HG03575 (cell line): ENCODE data around the gene CPO.
"Not testable (repeated sequence)": the region's sequence is repeated elsewhere in the genome, so short reads cannot be mapped to it uniquely, and the experiment has no call there.

Source experiments
- ATAC-seq: cut with Tn5 transposase; IDR thresholded peaks from one replicate; pipeline ENCODE4 v1.9.1; 2021; ENCODE audit not compliant: unreplicated experiment, insufficient number of reproducible peaks, low FRiP score; ENCODE audit errors: extremely low read depth

The CPO gene

DNA sequence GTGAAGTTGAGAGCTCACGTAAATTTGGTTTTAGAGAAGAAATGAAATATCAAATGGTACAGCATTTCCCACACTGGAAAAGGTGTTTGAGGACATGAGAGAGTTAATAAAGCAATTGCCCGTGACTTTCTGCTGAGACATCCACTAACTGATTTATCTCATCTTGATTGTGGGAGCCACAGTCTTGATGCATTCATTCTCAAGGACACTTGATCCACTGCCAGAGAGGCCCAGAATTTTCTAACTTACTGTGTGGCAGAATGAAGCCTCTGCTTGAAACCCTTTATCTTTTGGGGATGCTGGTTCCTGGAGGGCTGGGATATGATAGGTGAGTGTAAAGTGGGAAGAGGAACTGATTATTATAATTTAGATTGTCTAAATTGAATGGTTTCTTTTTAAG, at the start of gene CPO:
Gene CPO, plus strand, starts transcription at position 179 of the 400 bp plus-strand sequence. Its CDS starts 82 bp downstream, at position 261.
- ATAC-seq: no peak

GRCh38 chr2:206890179-206890578, 49.1 kb upstream of the CPO start:
- no peak for ATAC-seq

DNA sequence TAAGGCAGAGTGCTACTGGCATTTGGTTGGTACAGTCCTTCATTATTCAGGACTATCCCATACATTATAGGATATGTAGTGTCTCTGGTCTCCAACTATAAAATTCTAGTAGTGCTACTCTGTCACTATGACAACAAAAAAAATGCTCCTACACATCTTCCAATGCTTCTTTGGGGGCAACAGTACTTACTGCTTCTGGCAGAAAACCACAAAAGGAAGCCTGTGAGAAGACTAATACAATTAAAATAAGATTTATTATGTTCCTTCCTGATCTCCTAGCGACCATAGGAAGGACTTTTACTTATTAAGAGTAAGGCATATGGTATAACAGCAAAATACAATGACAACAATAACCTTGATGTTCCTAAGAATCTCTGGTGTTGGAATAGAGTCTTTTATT, 48.4 kb upstream of the CPO start:
- ATAC-seq: no peak

DNA sequence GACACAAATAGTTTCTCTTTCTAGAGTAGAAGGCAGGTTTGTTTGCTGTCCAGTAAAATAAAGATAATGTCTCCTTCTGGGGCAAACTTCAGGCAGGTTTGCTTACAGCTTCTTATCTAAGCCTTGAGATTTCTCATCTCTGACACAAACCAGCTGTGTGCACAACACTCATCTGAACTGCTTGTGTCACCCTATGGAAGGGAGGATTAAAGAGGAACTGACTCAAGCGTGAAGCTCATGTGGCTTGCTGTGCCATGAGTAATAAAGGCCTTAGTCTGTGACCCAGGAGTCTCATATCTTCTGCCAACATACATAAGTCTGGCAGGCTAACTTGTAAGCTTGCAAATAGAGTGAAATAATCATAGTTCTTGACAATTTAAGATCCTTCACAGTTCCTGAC, 24.2 kb upstream of the CPO start:
- no peak for ATAC-seq

- ATAC-seq: no peak
Measured at GRCh38 chr2:206918263-206918662, 21.1 kb upstream of the CPO start.

DNA sequence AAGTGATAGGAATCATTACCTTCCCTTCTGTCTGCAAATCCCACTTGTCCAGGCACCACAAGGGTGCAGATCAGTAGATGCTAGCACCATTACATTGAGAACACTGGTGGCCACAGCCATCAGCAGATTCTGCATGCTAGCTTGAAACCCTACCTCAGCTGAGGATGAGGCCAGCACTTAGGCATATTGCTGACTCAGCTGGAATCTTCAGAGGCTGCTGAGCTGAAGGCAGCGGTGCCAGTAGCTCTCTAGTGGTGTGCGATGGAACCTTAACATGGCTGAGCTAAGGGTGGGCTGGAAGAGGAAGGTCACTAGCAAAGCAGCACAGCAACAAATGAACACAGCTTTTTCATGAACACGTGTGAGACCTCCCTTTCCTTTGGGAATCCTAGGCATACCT, 19.0 kb upstream of the CPO start:
- ATAC-seq: no peak

- ATAC-seq: no peak
Measured at GRCh38 chr2:206920951-206921350, 18.4 kb upstream of the CPO start.

DNA sequence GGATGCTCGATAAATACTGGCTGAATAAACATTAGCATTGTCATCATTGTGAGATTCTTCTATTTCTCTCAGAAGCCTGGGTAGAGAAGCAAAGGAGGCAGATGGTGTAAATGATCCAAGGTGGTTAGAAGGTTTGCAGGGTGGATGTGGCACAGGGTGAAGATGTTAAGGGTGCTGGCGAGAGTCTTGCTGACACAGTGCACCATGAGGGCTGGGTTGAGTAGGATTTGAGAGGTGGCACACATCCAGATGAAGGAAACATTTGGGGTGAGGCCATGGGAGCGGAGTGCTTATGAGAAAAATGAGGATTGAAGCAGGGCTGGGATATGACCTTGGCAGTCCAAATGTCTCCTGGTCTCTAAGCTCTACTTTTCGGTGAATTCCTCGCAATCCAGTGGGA, 17.8 kb upstream of the CPO start:
- no peak for ATAC-seq

DNA sequence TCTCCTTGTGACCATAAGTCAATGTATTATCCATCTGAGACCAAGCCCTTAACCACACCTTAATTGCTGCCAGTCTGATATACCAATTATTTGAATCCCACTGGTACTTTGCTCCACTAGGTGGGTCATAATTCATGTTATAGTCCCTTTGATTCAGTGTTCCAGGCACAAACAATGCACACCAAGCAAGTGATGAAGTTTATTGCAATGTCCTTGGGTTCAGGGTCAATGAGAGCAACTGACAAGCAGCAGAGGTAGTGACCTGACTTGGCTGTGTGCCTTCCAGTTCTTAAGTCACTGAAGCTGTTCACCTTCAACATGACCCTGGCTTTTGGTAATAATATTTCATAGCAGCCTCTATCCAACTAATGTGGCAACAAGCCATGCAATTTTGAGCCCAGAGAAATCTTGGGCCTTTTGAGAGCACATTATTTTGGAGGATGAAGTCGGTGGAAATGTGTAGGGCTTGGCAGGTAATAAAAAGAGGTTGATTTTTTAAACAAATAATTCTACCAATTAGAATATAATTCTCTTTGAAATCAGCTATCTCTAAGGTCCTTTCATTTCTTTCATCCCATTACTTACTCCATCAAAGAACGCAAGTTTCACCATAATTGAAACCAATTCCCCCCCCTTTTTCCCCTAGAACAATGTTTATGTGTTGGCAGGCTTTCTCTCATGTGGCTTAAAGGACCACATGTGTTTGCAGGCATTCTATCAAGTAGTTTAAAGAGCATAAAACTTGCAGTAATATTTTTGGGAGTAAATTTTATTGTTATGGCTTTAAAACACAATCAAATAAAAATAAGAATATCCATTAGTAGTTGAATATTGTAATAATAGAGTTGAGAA, 3.1 kb upstream of the CPO start:
- ATAC-seq: no peak

- ATAC-seq: no peak
Measured at GRCh38 chr2:206936843-206937230, 2.5 kb upstream of the CPO start.

GRCh38 chr2:206937555-206937954, 1.8 kb upstream of the CPO start:
- peak; percentile 90 for ATAC-seq

DNA sequence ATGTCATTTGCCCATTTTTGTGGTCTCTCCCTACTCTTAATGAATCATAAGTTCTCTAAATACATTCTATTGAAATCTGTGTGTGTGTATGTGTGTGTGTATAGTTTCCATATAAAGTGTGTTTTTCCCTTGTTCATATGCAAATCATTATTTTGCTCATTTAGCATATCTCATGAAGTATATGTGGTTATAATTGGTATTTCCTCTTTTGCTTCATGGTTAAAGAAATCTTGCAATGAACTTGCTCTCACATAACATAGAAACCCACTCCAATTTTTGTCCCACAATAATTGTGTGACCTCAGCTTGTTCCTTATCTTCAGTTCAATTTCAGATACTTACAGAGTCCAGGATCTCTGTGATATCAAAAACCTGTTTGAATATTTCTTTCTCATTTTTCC, 1.2 kb downstream of the CPO start:
- ATAC-seq: no peak

- ATAC-seq: no peak
Measured at GRCh38 chr2:206942592-206943478, 3.5 kb downstream of the CPO start.

GRCh38 chr2:206953404-206953803, 14.1 kb downstream of the CPO start:
- ATAC-seq: not testable (repeated sequence)

DNA sequence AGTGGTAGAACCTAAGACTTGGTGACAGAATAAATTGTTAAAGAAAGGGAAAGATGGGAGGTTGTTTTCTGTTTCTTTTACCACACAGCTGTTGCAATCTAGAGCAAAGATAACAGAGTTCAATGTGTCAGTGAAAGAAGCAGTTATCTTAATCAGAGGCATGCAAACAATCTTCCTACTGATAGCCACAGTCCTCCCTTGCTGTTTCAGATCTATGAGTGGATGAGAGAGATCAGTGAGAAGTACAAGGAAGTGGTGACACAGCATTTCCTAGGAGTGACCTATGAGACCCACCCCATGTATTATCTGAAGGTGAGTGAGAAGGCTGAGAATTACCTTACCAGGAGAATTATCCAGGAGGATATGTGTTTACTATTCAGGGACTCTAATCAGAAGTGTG, 15.9 kb downstream of the CPO start:
- no peak for ATAC-seq

DNA sequence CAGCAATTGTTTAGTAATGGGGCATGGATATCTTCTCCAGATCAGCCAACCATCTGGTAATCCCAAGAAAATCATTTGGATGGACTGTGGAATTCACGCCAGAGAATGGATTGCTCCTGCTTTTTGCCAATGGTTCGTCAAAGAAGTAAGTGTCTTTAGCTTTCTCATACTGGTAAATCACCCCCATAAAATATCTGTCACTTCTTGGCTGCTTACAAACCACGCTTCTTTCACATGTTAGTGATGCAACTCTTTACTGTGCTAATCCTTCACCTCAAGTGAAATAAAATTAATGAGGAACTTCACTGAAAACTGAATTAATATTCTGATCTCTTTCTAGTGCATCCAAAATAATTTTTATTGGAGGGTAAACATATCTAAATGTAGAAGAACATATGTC, 18.9 kb downstream of the CPO start:
- no peak for ATAC-seq

DNA sequence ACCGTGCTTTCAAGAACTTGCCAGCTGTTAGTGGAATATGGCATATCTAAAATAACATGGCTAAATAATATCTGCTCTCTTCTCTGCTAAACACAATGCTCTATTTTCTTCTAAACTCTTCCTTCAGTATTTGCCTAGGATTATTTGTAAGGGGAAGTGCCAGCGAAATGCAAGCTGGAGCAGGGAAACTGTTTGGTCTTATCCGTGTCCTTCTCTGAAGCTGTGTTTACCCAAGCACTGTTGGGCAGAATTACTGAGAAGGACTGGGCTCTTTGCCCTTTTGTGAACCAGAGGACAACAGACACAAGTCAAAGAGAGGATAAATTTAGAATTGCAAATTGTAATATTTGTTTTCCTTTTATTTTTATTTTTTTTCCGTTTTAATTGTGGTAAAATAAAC, 23.6 kb downstream of the CPO start:
- no peak for ATAC-seq

DNA sequence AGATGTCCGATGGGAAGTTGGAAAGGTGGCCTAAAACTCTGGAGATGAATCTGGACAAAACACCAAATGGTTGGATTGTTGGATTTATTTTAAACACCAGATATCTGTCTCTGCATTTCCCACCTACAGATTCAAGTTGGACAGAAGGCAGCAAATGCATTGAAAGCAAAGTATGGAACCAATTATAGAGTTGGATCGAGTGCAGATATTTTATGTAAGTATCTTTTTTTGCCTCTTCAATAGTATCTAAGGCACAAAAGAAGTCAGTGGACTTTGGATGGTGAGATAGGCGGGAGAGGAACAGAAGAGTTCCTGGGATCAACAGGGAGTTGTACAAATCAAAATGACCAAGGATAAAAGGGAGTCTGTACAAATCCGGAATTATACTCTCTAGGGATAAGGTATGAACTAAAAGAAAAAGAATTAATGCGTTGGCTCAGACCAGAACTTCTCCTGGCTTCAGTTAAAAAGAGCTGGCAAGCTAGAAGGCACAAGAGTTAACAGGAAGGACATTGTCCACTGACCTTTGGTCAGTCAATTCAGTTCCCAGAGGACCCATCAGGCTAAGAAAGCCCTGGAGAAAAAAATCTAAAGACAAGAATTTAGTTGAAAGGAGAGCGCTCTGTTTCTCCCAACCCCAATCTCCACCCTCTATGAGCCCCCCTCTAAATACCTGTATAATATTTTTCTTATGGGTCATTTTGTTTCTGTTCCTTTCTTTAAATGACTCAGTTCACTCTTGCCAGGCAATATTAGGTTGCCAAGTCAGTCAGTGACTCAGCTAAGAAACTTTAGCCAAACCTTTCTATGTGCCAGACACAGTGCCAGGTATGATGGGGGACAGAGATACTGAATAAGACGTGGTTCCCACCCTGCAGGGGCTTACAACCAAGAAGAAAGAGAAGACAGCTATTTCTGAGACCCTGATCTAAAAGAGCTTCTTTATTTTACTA, 29.1 kb downstream of the CPO start:
- ATAC-seq: no peak

DNA sequence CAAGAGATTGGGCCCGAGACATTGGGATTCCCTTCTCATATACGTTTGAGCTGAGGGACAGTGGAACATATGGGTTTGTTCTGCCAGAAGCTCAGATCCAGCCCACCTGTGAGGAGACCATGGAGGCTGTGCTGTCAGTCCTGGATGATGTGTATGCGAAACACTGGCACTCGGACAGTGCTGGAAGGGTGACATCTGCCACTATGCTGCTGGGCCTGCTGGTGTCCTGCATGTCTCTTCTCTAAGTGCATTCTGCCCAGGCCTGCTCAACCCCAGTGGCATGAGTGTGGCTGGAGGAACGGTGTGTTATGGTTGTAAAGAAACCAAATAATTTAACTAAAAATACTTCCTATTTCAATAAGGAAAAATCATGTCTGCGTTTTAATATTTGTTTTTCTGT, 29.9 kb downstream of the CPO start:
- ATAC-seq: no peak
